GM21786 (cell line): ENCODE data around the gene DCTPP1.
A peak's percentile ranks its signal among the peaks of the same experiment; 100 is the strongest.
"Not testable (repeated sequence)": the region's sequence is repeated elsewhere in the genome, so short reads cannot be mapped to it uniquely, and the experiment has no call there.

Source experiments
- ATAC-seq: cut with Tn5 transposase; IDR thresholded peaks from one replicate; pipeline ENCODE4 v1.9.1; 2021; ENCODE audit not compliant: unreplicated experiment

Gene DCTPP1

DNA sequence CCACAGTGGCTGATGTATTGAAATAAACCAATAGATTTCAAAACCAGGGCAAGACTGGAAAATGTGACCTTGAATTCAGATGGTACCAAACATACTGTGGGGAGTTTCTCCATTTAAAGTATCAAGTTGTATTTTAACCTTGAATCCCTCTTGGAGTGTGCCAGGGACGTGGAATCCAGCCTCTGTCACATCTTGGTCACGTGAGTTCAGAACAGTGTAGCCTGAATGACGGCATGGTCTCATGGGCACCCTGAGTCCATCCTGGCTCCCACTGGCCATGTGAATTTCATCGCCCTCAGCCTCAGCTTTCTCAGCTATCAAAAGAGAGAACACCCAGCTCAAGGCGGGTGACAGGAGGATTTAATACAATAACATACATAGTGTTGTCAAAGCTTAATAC is 15.7 kb downstream of the DCTPP1 start:
- no peak for ATAC-seq

DNA sequence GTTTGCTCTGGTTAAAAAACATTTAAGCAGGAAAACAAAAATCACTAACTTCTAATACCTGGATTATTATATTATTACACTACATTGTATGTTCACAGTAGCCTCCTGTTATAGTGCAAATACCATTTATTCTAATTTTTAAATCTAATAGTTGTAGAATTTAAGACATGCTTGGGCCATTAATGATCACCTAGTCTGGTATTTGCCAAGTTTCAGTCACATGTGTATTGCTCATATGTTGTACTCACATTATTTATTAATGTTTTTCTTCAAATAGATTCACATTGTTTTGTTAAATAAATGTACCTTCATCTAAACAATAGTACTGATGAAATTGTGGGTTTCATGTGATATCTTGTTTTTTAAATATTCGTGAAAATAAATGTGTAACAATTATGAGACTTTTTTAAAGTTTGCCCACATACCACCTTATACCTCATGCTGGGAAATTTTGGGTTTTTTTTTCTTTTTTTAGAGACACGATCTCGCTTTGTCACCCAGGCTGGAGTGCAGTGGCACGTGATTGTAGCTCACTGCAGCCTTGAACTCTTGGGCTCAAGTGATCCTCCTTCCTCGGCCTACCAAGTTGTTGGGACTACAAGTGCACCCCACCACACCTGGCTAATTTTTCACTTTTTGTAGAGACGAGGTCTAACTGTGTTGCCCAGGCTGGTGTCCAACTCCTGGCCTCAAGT is 16.6 kb downstream of the DCTPP1 start:
- ATAC-seq: no peak

DNA sequence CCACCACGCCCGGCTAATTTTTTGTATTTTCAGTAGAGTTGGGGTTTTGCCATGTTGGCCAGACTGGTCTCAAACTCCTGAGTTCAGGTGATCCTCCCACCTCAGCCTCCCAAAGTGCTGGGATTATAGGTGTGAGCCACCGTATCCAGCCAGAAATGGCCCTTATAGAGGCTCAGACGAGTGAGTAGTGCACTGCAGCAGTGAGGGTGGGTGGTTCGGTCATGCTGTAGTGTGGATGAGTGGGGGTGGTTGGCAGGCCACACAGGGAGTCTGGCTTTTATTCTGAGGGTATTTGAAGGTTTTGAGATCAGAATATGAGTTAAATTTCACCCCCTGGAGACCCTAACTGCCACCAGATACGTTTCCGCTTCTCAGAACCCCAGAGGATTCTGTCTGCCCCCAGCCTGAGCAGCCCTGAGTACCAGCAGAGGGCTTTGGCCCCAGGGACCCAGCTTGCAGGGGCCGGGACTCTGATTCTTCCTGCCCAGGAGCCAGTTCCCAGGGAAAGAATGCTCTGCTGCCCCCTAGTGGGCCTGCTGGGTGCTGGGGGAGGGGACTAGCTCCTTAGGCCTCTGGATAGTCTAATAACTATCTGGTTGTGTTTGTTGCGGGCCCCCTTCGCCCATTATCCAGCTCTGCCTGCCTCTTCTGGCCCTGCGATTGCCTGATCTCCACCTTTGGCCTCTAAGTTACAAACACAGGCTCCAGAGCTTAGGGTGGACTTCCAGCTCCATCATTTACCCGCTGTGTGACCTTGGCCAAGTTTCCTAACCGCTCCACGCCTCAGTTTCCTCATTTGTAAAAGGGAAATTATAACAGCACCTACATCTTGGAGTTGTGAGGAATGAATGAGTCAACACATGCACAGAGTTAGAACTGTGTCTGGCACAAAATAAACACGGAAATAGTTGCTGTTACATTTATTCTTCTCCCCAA is 20.4 kb downstream of the DCTPP1 start:
- ATAC-seq: no peak

DNA sequence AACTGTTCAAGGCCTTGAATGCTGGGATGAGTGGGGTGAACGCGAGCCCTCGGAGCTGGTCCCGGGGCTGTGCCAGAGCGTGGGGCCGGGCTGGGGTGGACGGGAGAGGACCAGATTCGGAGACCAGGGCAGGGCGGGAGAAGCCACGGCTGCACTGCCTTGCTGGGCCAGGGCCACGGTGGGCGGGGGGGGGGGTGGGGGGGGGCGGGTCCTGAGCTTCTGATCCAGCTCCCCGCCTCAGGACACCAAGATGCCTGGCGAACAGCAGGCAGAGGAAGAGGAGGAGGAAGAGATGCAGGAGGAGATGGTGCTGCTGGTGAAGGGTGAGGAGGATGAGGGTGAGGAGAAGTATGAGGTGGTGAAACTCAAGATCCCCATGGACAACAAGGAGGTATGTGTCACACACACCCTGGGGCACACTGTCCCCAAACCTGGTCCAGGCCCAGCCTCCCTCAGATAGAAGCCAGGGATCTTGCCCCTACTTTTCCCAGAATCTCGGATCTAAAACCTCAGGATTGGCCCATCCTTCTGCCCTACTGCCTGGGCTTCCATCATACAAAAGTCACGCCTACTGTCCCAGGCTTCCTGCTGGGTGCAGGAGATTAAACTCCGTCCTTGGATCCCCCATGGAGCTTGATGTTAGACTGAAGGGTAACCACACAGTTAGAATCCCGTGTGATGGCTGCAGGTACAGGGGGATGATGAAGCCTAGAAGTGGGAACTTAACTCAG is 21.9 kb downstream of the DCTPP1 start:
- no peak for ATAC-seq

DNA sequence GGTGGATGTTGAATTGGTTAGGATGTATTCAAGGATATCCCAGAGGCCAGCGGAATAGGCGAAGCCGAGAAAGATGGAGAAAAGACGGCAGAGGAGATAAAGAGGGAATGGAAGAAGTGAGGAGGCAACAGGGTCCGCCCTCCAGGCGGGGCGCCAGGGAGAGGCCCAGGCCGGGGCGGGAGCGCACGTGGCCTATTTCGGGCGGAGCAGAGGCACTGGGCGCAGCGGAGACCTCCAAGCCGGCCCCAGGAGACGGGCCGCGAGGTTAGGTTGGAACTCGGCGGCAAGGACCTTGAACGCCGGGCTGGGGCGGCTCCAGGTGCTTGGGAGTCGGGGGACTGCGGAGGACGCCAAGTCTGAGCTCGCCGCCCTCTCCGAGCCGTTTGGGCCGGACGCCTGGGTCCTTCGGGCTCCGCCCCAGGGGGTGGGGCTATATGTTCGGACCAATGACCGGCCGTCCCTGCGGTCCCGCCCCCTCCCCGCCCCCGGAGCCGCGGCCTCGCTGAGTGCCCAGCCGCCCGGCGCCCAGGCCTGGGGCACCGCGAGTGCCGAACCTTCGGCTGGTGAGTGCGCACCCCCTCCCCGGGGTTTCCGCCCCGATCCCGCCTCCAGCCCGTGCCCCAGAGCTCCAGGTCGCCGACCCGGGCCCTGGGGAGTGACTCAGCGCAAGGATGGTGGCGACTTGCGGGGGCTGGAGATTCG is 22.6 kb downstream of the DCTPP1 start, which contains the start of gene ZNF771:
Gene ZNF771 (plus strand): TSS at position 505 of the 702 bp plus-strand sequence. CDS start 448 bp downstream, outside the sequence.
- peak; percentile 85 for ATAC-seq

DNA sequence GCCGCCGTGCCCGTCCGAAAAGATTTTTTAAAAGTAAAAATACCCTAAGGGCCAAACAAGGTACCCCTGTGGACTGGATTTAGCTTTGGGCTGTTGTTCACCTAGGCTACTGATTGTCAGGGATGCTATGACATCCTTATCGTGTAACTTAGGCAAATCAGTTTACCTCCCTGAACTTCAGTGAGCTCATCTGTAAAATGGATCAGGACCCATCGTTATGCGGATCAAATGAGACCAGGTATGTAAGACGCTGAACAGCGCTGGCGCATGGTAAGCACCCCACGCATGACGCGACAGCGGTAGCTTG is 23.1 kb downstream of the DCTPP1 start:
- ATAC-seq: no peak

DNA sequence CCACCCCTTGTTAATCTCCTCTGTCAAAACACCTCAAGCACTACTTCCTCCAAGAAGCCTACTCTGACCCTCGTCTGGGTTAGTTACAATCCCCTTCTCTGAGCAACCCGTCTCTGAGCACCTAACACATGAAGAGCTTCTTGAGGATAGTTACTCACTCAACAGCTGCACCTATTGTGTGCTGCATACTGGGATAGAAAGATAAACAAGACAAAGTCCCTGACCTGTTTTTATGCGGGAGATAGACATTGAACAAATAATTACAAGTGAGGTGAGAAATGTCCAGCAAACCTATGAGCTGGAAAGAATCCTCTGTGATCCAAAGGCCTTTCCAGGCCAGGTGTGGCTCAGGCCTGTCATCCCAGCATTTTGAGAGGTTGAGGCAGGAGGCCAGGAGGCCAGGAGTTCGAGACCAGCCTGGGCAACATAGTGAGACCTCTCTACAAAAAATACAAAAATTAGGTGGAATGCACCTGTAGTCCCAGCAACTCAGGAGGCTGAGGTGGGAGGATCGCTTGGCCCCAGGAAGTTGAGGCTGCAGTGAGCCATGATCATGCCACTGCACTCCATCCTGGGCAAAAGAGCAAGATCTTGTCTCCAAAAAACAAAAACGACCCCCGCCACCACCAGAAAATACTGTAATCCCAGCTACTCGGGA is 27.9 kb downstream of the DCTPP1 start:
- ATAC-seq: no peak

DNA sequence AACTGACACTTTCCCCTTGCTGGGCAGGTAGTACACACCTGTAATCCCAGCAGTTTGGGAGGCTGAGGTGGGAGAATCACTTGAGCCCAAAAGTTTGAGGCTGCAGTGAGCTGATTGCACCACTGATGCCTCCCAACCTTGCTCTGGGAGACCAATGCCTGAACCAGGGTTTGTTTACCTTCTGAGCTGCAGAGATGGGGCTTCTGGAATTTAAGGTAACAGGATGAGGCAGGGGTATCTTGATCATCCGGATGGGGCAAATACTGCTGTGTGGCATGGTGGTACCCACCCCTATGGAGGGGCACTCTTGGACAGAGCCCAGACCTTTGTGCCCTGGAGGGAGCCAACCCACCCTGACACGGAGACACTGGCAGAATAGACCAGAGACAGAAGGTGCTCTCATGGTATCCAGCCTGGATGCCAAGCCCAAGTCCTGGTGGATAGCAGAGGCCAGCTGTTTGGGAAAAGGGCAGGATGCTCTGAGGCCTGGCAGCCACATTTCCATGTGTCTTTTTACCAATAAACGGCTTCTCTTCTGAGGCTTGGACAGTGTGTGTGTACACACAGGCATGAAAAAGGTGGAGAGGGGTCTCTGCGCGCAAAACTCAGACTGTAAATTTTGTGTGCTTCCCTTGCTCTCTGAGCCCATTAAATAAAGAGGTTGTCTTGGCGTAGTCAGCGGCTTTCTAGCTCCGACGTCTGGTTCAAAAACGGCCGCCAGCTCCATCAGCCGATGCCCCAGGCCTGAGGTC is 30.2 kb downstream of the DCTPP1 start:
- ATAC-seq: no peak

DNA sequence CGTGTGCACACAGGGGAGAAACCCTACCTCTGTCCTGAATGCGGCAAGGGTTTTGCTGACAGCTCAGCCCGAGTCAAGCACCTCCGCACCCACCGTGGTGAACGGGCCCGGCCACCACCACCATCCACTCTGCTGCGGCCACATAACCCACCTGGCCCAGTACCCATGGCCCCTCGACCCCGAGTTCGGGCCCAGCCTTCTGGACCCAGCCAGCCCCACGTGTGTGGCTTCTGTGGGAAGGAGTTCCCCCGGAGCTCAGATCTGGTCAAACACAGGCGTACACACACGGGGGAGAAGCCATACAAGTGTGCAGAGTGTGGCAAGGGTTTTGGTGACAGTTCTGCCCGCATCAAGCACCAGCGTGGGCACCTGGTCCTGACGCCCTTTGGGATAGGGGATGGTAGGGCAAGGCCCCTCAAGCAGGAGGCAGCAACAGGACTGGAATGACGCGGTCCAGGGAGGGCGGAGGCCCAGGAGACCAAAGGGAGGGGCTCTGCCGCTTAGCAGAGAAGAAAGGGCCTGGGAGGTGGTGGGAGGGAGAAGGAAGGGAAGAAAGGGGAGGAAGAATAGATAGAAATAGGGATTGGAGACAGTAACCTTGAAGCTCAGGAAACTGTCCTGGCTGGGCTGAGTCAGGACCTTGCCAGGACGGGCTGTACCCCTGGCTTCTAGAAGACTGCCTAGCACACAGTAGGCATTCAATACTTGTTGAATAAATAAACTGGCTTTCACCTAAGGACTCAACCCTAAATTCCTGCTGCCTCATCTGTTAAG is 31.0 kb downstream of the DCTPP1 start:
- no peak for ATAC-seq

DNA sequence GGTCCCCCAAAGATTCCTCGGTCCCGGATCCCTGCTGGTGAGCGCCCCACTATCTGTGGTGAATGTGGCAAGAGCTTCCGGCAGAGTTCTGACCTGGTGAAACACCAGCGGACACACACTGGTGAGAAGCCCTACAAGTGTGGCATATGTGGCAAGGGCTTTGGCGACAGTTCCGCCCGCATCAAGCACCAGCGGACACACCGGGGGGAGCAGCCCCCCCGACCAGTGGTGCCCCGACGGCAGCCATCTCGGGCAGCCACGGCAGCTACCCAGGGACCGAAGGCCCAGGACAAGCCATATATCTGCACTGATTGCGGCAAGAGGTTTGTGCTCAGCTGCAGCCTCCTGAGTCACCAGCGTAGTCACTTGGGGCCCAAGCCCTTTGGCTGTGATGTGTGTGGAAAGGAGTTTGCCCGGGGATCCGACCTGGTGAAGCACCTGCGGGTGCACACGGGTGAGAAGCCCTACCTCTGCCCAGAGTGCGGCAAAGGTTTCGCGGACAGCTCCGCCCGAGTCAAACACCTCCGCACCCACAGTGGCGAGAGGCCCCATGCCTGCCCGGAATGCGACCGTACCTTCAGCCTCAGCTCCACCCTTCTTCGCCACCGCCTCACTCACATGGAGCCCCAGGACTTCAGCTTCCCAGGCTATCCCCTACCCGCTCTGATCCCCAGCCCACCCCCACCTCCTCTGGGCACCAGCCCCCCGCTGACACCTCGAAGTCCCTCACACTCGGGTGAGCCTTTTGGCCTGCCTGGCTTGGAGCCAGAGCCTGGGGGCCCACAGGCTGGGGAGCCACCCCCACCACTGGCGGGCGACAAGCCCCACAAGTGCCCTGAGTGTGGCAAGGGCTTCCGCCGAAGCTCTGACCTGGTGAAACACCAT is 31.8 kb downstream of the DCTPP1 start:
- ATAC-seq: no peak

DNA sequence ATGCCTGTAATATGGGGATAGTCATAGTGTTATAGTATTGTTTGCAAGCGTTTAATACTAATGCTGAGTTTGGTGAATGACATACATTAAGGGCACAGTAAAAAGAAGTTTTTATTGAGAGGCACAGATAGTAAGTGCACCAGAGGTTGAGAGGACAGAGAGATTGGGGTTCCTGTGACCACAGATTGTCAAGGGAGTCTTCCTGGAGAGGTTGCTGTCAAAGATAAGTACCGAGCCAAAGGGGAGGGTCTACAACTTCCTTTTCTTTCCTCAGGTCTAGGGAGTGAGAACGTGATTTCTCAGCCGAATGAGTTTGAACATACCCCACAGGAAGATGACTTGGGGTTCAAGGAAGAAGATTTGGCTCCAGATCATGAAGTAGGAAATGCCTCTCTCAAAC is 32.8 kb downstream of the DCTPP1 start:
- no peak for ATAC-seq

DNA sequence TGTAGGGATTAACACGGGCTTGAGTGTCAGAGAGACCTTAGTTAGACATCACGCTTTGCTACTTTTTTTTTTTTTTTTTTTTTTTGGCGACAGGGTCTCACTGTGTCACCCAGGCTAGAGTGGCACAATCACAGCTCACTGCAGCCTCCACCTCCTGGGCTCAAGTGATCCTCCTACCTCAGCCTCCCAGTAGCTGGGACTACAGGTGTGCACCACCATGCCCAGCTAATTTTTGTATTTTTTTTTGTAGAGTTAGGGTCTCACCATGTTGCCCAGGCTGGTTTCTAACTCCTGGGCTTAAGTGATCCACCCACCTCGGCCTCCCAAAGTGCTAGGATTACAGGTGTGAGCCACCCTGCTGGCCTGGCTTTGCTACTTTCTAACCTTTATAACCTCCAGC is 33.2 kb downstream of the DCTPP1 start:
- ATAC-seq: not testable (repeated sequence)

DNA sequence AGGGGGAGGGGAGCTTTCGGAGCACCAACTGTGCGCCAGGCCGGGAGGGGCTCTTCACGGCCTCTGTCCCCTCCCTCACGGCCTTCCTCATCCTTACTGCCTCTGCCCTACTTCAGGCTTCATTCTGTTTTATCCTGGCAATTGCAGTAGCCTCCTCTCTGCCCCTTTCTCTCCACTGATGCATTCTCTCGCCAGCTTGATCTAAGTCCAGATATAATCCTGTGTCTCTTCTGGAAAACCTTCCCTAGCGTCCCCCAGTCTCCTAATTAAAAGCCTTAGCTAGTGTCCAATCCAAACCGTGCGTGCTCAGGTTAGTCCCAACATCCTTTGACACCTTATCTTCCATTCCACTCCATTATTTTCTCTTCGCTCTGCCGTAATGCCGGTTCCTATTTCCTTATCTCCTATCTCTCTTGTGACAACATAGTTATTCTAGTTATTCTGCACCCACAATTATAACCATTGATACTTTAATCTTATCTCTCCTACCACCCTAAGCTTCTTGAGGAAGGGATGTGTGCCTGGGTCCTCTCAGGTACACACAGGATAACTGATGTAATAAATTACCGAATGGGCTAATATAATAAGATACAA is 33.7 kb downstream of the DCTPP1 start:
- no peak for ATAC-seq

DNA sequence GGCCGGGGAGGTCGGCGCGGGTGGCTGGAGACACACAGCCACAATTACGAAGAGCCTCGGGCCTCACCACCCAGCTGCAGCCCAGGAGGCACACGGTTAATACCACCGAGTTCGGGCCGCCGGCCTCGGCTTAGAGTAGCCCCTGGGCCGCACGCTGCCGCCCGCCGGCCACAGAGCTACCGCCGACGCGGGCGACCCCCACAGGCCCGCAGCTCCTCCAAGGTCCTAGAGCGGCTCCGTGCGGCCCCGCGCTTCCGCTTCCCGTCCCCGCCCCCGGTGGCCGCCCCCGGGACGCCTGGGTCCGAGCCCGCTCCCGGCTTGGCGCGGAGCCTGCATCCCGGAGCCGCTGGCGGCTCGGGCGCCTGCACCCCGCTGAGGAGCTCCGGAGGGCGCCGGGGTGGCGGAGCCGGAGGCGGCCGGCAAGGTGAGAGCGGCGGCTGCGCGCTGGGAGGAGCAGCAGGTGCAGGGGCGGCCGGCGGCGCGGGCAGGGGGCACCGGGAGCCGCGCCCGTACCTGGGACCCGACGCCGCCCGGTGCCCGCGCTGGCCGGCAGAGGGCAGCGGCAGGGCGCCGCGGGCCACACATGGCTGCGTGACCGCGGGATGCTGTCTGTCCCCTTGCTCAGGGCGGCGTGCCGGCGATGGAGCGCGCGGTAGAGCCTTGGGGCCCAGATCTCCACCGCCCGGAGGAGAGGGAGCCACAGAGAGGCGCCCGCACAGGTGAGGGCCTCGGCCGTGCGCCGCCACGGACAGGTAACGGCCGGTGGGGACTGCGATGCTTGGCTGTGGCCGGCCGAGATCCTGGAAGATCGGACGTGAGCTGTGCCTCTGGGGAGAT is 34.5 kb downstream of the DCTPP1 start, which contains the start of gene ZNF48:
Gene ZNF48 (plus strand): TSS at position 266 of the 837 bp plus-strand sequence. CDS start 375 bp downstream, at position 641.
- peak; percentile 68 for ATAC-seq

DNA sequence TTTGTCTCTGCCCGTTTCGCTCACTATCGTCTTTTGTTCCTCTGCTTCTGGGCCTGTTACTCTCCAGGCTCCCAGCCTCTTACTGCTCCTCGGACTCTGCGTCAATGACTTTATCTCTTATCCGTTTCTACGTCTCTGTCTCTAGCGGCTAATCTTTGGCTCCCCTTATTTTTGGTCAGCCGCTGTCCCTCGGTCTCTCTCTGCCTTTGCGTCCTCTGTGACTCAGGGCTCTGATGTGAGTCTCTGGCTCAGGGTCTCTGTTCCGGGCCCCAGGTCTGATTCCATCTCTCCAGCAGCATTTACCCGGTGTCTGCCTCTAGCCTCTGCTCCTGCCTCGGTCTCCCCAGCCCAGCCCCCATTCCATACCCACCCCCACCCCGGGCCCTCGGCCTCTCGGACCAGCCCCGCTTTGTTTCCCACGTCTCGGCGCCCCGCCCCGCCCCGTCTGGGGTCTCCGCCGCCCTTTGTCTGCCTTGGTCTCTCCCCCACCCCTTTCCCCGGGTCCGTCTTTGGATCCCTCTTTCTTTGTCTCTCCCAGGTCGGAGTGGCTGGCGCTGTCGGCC is 35.2 kb downstream of the DCTPP1 start:
- ATAC-seq: no peak

DNA sequence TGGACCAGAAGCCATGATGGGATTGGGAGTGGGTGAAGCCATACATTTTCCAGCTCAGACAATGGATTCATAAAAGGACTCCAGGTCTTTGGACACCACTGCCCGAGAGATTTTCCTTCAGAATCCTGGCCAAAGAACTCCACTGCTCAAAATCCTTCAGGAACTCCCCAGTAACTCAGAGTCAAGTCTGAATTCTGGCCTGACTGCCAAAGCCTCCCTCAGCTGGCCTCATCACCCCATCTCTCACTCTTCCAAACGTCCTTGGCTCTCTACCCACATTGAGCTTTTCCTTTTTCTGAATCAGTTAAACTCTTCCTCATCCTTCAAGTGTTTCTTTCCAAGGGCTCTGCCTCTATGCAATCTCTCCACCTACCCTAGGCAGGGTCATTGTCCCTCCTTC is 46.3 kb downstream of the DCTPP1 start:
- no peak for ATAC-seq
